ENCODE measurements around the gene CFAP92.
A peak's percentile ranks its signal among the peaks of the same experiment; 100 is the strongest.
"Not testable (repeated sequence)": the region's sequence is repeated elsewhere in the genome, so short reads cannot be mapped to it uniquely, and the experiment has no call there.

The CFAP92 gene

DNA sequence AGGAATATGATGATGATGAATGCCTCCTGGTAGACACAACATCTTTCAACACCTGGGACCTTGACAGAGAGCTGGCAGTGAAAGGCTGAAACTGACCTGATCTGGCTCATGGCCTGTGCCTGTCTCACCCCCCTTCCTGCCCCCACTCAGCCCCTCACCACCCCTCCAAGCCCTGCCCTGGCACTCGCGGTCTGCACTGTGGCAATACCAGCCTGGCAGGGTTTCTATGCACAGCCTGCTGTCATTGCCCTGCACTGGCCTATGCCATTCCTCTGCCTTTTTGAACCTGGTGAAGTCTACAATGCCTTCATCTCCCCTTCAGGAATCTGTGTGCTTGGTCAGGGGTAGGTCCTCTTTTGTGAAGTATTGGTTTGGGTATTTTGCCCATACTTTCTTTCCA lies 58.0 kb downstream of the CFAP92 start:
- DNase-seq = no peak

DNA sequence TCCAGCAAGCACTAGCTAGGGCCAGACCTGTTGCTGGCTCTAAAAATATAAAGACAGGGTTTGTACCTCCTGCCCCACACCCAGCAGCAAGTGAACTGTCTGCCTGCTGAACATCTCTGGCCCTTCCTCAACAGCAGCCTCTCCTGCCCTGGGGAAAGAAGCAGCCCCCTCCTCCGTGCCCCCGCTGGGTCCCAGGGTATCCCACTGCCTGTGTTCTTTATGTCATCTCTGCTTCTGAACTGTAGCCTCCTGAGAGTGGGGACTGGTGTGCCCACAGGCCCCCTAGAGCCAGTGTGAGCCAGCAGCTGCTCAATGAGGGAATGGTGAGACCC lies 60.0 kb downstream of the CFAP92 start:
- DNase-seq = no peak

DNA sequence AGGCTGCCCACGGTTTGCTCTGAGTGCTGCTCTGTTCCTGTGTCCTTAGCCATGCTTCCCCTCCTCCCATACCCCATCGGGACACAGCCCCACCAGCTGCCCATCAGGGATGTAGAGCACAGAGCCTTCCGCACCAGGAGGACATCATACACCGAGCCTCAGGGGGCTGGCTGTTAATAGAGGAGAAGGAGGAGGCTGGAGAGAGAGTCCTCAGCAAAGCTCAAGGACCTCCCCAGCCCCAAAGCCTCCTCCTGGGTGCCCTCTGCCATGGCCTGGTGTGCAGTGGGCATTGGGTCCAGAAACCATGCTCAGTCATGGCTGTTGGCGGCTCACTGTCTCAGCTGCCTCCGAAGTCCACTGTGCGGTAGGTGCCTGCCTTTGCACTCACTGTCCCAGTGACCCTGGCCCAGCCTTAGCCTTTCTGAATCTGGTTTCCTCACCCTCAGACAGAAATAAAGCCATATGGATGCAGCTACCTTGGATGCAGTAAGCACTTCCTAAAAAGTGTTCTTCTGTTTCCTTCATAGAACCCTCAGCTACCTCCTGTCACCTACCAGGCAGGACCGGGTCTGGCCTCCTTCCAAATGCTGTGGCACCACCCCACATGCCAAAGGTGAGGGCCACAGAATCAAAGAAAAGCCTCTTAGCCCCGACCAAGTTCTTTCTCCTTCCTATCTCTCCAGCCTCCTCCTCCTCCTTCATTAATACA lies 60.5 kb downstream of the CFAP92 start:
- no peak for DNase-seq

DNA sequence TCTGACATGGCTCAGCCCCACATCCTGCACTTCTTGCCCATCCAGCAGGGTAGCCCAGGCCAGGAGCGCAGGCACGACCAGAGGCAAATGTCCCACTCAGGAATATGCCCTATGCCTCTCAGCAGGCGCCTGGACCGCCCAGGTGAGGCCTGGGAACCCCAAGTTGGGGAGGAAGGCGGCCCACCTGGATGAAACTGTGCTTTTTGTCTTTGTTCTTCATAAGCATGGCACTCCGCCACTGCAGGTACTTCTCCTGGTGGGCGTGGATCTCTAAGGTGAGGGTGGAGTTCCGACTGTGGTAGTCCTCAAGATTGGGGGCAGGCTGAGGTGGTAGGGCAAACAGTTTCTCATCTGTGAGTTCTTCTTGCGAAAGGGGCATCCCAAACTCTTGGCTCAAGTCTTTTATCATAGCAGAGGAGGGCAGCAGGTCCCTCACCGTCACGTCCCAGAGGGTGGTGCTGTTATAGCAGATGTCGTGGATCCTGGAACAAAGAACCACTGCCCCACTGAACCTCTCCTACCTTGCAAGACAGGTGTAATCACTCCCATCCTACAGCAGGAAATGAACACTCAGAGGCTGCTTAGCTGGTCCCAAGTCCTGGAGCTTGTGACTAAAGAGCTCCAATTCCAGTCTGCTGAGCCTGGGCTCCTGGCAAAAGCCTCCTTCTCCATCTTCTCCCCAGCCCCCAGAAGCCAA lies 61.2 kb downstream of the CFAP92 start:
- DNase-seq = no peak

DNA sequence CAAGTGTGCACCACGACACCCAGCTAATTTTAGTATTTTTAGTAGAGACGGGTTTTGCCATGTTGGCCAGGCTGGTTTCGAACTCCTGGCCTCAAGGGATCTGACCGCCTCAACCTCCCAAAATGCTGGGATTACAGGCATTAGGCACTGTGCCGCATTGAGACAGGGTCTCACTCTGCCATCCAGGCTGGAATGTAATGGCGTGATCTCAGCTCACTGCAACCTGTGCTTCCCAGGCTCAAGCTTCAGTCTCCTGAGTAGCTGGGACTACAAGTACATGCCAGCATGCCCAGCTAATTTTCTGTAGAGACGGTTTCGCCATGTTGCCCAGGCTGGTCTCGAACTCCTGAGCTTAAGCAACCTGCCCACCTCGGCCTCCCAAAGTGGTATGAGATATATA lies 62.8 kb downstream of the CFAP92 start:
- DNase-seq = no peak

DNA sequence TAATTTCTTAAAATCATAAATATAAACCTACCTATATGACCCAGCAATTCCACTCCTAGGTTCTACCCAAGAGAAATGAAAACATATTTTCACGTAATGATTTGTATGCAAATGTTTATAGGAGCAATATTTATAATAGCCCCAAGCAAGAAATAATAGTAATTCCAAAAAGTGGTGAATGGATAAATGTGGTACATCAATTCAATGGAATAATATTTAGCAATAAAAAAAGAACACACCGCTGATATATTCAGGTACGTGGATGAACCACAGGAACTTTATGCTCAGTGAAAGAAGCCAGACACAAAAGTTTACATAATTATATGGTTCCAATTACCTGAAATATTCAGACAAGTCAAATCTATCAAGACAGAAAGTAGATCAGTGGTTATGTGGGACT lies 64.5 kb downstream of the CFAP92 start:
- no peak for DNase-seq

DNA sequence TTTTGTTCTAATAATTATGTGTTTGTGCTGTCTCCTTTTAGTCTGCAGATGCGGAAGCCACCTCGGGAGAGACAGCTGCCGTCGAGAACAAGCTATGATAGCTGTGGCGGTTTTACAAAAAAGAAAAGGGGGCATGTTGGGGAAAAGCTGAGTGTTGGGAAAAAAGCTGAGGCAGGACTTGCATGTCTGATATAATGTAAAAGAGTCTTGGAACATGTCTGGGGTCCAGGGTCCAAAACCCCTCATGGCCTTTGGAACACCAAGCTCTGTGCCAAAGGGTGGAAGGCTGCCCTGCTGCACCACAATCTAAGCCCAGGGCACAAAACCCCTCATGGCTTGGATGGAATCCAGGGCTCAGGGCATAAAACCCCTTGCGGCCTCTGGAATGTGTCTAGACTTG lies 69.9 kb downstream of the CFAP92 start:
- not testable (repeated sequence) for DNase-seq

DNA sequence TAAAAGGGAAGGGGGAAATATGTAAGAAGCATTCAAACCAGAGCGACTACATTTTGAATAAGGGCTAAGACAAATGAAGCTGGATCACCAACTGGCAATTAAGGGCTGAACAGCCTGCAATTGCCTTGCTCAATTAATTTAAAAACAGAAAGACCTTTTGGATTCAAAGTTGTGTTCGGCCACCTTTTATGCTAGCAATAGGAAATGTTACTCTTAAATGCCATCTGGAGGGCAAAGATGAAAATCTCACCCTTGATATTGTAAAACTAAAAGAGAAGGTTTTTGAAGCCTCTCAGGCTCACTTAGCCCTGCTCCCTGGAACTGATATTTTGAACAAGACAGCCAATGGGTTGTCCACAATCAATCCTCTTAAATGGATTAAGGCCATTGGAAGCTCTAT lies 70.3 kb downstream of the CFAP92 start:
- no peak for DNase-seq

DNA sequence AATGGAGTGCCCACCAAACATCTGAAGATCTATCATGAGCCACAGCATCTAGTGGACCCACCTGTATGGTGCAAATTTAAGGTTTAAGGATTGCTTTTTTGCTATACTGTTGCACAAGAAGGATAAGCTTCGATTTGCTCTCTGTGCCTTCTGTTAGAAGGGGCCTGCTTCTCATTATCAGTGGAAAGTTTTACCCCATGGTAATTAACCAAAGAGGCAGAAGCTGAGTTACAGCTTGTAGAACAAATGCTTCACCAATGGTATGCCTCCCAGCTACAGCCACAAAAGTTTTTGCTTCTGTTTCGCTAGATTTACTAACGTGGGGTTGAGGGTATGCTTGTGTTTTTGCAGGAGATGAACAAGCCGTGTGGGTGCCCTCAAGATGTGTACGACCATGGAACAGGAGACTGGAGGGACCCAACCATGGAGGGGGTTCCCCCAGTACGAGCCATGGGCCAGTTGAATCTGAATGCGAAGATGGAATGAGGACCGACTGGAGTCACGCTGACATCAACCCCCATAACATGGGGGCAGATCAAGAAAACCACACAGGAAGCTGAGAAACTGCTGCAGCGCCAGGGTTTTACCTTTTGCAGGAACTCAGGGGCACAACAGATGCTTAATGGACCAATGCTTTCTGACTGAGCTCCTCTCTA lies 70.9 kb downstream of the CFAP92 start:
- DNase-seq = peak; percentile 36 to 61

DNA sequence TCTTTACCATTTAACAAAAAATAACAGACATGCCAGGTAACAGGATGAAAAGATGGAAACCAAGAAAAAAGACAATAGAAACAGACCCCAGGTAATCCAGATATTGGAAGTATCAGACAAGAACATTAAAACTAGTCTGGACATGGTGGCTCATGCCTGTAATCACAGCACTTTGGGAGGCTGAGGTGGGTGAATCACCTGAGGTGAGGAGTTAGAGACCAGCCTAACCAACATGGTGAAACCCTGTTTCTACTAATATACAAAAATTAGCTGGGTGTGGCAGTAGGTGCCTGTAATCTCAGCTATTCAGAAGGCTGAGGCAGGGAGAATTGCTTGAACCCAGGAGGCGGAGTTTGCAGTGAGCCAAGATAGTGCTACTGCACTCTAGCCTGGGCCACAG lies 73.9 kb downstream of the CFAP92 start:
- DNase-seq = no peak

DNA sequence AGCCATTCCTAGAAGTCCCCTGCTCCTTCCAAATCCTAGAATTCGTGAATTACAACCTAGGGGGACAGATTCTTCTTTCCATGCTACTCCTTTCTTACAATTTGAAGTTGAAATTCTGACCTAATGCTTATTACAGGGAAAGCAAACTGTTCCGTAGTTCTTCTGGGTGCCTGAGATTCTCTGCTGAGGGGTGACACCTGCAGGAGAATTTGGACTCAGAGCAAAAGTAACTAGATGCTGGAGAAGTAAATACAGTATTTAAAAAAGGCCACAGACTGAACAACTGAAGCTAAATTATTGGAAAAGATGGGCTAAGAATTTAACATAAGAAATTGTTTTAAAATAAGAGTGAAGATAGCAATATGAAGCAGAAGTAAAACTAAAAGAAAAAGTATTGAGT lies 76.6 kb downstream of the CFAP92 start:
- no peak for DNase-seq

DNA sequence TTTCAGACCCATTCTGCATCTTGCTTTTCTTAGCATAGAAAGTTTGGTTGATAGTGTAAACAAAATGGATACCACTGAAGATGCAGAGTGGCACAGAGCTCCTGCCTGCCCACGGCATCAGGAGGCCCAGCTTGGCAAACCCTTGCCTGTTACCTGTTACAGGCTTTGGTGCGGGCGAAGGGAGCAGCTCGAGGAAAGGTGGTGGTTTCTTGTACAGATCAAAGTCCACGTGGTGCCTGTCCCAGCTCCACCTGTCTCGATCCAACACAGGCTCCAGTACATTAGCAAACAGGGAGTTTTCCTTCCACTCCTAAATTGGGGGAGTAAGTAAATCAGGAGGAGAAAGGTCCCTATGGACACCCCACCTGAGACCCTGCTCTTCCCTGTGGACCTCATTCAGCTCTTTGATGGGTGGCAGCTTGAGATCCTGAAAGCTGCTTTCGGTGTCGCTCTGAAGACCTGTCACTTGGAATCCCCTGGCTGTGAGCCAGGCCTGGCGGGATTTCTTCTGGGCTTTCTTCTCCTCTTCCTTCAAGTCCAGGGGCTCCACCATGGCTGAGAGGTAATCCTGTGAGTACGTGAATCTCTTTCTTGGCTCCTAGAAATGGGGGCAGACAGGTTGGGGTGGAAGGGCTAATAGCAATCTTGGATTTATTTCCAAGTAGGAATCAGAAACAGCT lies 78.8 kb downstream of the CFAP92 start:
- DNase-seq = no peak

DNA sequence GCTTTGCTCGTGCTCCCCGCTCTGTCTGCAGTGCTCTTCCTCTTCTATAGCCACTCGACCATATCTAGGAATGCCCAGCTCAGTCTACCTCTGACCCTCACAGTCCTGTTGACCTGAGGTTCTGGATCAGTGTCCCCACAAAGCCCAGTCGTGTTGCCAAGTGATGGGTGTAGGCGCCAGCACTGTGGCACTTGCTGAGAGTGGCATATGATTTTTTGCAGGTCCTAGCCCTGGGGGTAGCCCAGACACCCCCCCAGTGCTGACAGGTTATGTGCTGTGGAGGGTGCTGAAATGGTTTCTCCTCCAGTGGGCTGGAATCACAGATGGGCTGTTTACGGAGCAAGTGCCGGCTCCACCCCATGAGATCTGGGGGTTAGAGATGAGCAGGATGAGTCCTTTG lies 82.0 kb downstream of the CFAP92 start:
- DNase-seq = no peak

DNA sequence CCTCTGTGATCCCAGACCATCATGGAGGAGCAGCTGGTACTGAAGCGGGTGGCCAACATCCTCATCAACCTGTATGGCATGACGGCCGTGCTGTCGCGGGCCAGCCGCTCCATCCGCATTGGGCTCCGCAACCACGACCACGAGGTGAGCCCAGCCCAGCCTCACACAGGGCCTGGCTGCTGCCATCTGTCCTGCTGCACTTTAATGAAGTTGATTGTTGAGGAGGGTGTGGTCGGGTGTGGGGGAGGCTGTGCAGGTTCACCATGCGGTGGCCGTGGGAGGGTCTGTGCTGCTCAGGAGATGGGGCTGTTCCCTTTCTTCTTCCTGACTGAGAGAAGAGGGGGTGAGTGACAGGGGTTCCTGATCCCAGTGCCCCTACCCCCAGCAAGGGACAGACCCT lies 83.9 kb downstream of the CFAP92 start:
- DNase-seq = no peak

DNA sequence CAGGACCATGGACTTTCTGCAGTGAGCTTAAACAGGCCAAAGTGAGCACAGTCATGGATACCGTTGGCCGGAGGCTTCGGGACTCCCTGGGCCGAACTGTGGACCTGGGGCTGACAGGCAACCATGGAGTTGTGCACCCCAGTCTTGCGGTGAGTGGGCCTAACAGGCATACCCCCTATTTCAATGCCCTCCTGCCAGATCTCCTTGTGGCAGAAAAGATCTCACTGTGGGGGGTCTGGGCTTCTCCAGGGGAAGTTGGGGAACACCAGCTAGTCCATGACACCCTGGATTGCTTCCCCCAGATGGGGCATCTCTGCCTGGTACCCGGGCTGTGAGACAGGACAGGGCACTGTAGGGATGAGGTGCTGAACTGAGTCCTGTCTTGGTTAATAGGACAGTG lies 84.9 kb downstream of the CFAP92 start:
- DNase-seq = no peak

DNA sequence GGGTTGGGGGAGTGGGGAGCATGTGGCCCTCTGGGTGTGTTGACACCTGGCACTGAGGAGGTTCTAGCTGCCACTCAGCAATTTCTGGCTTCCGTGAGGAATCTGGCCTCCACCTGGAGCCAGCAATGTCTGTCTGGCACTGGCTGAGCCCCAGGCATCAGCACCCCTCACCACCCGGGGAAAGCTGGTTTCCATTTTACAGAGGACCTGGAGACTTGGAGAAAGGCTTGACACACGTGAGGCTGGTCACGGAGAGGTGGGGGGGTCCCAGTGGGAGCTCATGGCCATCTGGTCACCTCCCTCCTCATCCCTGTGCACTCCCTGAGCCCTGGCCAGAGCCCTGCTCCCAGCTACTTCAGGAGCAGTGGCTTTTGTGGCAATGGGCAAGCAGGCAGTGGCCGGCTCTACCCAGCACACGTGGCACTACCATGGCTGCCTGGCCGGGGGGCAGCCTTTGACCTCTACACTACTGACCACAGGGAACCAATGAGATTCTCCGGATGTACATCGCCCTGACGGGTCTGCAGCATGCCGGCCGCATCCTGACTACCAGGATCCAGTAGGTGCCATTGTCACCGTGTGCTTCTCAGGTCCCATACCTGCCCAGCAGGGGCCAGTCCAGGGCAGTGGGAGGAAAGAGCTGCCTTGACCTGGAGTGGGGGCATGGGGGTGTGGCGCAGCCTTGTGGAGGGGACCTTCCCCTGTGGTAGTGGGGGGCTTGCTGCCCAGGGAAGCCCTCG lies 86.0 kb downstream of the CFAP92 start:
- DNase-seq = no peak

DNA sequence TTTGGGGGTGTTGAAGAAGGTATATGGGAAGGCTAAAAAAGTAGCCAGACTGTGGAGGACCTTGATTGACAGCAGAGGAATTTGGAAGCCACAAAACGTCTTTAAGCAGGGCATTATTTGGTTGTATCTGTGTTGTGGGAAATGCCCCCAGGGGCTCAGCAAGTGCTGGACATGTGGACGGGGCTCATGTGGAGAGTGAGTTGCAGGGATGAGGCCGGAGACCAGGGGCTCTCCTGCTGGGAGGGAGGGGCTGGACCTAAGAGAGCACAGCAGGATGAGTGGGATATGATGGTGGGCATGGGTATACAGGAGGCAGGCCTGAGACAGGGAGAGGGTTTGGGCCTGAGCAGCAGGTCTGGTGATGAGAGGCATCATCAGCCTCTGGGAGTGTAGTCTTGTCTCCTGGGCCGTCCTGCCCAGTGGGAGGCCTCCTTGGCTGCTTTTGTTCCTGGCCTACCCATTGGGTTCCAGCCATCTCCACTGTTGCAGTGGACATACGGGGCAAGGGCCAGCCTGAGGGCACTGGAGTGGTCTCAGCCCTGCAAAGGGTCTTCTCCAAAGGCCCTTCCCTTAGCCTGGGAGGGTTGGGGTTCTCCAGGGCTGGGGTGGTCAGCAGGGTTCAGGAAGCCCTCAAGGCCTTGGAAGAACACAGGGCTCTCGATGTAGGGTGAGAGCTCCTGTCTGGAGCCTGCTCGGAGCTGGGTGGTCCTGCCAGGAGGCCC lies 86.9 kb downstream of the CFAP92 start:
- DNase-seq = no peak

DNA sequence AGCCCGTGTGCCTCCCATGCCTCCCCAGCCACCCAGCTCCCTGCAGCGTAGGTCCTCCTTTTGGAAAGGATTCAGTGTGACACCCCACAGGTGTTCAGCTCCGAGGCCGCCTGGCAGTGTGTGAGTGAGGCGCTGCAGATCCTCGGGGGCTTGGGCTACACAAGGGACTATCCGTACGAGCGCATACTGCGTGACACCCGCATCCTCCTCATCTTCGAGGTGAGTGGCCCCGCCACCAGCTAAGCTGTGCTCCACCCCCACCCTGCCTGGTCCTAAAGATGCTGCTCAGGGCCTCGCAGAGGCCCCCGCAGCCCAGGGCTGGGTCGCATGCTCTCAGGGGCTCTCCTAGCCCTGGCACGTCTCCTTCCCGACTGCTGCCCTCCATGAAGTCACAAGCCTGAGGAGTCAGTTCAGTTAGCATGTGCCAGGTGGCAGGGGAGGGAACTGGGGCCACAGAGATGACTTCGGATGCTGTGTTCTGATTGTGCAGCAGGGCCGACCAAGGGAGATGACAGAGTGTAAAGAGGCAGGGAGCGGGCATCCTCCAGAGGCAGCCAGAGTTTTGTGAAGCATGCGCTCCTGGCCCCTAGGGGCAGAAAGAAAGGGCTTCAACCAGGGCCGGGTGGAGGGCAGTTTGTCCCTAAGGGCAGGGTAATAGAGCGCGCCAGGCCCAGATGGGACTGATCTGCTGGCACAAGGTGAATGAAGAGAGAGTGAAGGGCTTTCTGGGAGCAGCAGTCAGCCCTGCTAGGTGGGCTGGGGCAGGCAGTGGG lies 87.7 kb downstream of the CFAP92 start:
- DNase-seq = no peak

DNA sequence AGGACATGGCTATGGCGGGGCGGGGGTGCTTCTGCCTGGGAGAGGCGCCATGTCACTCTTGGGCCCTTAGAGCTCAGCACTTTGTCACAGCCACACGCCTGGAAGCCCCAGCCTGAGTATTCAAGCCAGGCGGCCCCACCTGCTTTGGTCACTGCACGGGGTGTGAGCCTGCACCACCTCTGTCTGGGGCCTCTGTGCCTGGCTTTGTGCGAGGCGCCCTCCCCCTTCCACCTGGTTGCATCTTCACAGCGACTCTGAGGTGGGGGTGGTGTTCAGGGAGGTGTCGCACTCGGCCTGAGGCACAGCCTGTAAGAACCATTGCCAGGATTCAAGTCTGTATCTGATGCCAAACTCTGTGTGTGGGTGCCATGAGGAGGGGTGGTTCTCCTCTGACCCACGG lies 90.4 kb downstream of the CFAP92 start:
- DNase-seq = no peak

DNA sequence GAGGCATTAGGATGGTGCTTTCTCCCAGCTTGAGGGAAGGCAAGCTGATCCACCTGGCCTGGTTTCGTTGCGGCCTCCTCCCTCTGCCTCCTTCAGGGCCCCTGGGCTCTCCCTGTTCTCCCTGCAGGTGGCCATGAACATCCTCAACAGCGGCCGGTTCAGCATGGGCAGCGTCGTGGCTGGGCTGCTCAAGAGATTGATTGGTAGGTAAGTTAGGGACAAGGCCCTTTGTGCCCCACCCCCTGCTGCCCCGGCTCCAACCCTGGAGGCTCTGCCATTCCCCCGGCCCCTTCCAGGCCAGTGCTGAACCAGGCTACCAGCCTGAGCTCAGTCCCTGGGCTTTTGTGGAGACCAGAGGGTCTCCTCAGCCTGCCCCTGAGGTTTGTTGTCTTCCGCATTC lies 91.5 kb downstream of the CFAP92 start:
- no peak for DNase-seq

DNA sequence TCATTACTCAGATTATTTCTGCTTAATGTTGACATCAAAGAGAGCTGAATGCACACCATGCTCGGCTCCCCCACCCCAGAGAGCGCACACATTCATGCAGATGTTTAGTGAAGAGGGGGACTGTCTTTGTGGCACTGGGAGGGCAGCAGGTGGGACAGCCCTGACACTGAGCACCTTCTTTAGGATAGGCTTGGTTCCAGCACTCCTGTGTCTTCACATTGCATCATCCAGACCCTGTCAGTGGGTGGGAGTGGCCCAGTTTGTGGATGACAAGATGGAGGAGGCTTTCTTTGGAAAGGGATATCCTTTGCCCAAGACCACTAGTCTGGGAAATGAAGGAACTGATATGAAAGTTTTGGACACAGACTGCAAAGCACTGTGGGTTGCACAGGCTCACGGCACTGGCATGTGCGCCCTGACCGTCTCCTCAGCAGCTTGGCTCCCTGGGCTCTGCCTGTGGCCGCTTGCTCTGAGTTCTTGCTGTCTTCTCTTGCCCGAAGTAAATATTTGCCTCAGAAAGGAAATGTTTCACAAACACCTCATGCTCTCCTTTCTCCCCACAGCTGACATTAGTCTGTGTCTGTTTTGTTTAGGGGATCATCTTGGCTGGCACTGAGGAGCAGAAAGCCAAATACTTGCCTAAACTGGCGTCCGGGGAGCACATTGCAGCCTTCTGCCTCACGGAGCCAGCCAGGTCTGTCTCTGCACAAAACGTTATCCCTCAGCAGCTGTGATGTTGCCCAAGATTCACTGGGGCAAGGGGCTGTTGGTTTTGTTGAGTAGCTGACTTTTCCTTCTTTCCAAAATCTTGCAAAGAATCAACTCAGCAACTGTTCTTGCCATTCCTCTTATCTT lies 97.8 kb downstream of the CFAP92 start:
- no peak for DNase-seq

Data from stimulated activated CD4-positive, alpha-beta T cell treated with anti-CD3 and anti-CD28 coated beads, Interleukin-4, amount 100 ng/mL, for 4 hours (primary cell).